ENCODE results near the gene LEPROT.
"Not testable (repeated sequence)": the region's sequence is repeated elsewhere in the genome, so short reads cannot be mapped to it uniquely, and the experiment has no call there.

Gene LEPROT, protein sequence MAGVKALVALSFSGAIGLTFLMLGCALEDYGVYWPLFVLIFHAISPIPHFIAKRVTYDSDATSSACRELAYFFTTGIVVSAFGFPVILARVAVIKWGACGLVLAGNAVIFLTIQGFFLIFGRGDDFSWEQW

GRCh38 chr1:65420590-65421350 lies at the start of gene LEPROT, which contains the start of gene LEPR:
Gene LEPROT (plus strand): TSS chr1:65420668. CDS start chr1:65420725, 57 bp downstream.
Gene LEPR (plus strand): TSS chr1:65420668. CDS start chr1:65565566, 144,898 bp downstream.
- peak; percentile 86 for DNase-seq

DNA sequence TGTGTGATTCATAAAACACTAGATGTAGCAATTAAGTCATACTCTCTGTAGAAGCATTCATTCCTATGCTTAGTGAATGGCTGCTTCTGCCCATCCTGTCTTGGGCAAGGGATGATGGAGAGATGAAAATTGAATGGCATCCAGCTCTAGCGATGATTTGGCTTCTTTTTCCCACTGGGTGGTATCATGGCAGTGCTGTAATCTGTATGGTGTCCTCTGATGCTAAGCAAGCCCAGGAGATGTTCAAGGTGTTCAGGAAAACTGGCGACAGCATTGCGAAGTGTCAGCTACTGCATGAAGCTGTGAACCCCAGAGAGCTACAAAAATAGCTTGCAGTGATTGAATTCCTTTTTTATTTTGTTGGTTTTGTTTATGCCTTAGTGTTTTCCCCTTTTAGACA lies 48.9 kb upstream of the LEPROT start:
- no peak for DNase-seq

GRCh38 chr1:65372557-65372956 lies 47.9 kb upstream of the LEPROT start:
- DNase-seq = peak; percentile 46

GRCh38 chr1:65377496-65378246 lies 42.8 kb upstream of the LEPROT start:
- no peak for DNase-seq

GRCh38 chr1:65378247-65378946 lies 42.1 kb upstream of the LEPROT start:
- peak; percentile 30 for DNase-seq

GRCh38 chr1:65384426-65384825 lies 36.0 kb upstream of the LEPROT start:
- DNase-seq = not testable (repeated sequence)

GRCh38 chr1:65386439-65386838 lies 34.0 kb upstream of the LEPROT start:
- DNase-seq = no peak

DNA sequence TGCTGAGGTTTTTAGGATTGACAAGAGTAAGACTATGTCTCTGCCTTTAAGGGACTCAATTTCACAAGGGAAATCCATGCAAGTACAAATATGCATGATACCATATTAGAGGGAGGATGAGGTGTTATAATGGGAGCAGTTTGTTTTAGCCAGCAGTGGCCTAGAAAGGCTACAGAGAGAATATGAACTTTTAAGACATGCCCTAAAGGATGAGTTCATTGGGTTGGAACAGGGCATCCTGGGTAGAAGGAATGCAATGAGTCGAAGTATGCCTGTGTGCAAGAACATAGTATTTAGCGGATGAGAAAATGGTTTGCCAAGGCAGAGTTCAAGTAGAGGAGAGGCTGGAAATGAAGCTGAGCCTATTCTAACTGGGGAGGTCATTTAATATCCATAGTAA lies 32.6 kb upstream of the LEPROT start:
- DNase-seq = no peak

- no peak for DNase-seq
These were observed 31.4 kb upstream of the LEPROT start for GRCh38 chr1:65388908-65389695.

GRCh38 chr1:65392497-65392896 lies 28.0 kb upstream of the LEPROT start:
- no peak for DNase-seq

- DNase-seq = no peak
These were observed 27.1 kb upstream of the LEPROT start for GRCh38 chr1:65393347-65393746.

DNA sequence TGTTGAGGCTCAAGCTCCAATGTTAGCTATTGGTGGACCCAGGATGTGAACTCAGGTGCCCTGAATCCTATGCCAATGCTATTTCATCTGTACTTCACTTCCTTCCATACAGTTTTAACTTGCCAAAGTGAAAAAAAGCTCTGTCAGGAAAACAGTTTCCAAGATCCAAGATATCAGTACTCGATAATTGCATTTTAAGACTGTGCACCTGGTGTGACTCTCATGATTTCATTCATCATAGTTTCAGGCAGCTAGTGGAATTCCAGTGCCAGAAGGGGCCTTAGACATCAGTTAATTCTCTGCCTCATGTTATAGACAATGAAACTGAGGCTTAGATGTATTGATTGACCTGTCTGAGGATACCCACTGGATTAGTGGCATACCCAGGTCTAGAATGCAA lies 26.5 kb upstream of the LEPROT start:
- no peak for DNase-seq

DNA sequence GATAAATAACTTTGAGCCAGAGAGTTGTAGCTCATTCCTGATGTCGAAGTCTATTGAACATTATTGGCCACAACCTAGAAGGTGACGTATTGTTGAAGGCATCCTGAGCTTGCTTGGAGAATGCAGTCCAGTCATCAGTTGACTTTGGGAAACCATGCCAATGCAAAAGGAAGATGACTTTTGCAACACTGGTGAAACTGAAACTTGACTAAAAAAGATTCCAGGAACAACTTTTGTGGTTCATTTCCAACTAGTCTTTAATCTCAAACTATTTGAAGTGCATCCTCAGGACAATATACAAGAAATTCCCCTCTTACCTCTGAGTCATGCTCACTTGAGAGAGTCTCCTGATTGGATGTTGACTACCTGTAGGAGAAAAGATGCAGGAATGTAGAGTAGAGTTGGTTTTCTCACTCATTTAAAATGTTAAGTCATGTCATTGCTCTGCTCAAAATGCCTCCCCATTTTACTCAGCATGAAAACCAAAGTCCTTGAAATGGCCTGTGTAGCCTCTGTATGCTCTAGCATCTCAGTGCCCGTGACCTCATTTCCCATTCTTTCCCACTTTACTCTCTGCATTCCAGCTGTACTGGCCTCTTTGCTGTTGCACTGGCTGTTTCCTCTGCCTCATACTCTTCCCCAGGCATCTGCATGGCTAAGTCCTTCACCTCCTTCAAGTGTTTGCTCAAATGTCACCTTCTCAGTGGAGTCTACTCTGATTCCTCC lies 24.4 kb upstream of the LEPROT start:
- DNase-seq = no peak

DNA sequence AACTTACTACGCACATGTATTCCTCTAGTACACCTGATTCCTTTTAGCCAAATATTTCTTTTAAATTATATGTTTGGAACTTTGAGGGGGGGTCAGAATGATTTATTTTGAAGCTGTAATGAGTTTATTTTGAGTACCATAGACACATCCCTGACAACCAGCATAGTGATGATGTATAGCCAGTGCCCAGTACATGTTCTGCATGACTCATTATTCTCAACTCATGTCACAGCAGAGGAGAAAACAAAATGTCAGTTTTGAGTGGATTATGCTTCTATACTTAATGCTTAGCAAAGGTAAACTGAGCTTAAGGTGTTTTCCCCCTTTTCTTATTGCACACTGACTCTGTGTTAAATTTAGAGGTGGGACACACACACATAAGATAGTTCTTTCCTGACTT lies 22.4 kb upstream of the LEPROT start:
- no peak for DNase-seq

DNA sequence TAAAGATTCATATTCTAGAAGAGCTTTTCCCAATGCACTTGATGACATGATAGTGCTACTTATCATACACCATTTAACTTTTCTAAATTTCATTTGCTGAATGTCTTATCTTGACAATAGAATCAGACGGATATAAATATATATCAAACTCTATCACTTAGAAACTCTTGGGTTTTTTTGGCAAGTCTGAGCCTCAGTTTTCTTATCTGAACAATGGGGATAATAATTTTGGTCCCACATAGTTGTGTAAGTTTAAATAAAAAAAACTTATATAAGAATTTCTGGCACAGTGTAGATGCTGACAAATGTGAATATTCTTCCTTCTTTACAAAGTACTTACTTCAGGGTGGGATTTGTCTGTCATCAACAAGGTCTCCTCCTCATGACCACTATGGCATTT lies 21.5 kb upstream of the LEPROT start:
- no peak for DNase-seq

DNA sequence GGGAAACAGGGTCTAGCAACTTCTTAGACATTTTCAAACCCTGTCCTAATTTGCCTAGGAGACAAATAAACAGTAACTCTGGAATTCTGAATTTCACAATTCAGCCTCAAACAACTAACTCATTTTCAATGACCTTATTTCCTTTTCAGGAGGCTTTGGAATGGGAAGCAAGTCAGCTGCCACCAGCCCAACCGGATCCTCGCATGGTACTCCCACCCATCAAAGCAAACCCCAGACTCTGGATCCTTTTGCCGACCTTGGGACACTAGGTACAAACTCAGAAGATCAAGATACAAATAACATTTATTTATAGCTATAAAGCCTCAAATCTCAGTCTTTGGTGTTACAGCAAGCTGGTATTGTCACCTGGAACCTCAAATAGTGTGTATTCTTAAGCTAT lies 18.9 kb upstream of the LEPROT start:
- DNase-seq = no peak

GRCh38 chr1:65404941-65405340 lies 15.5 kb upstream of the LEPROT start:
- DNase-seq = no peak

DNA sequence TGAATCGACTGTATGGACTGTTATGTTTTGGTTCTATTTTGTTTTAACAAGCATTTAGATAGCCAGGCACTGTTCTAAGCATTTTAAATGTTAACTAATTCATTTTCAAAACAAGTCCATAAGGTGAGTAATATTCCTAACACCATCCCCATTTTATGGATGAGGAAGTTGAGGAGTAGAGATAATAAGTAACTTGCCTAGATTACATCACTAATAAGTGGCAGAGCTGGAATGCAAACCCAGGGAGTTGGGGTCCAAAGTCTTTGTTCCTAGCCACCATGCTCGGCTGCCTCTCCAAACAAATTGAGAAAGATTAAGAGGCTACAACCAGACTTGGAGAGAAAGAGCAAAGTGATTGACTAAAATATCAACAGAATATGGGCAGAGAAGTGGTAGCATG lies 12.6 kb upstream of the LEPROT start:
- DNase-seq = no peak

- DNase-seq = no peak
These were observed 11.2 kb upstream of the LEPROT start for GRCh38 chr1:65409314-65409713.

- DNase-seq = no peak
These were observed 10.6 kb upstream of the LEPROT start for GRCh38 chr1:65409816-65410326.

- peak; percentile 91 for DNase-seq
These were observed 8.0 kb upstream of the LEPROT start for GRCh38 chr1:65412256-65412983.

Data from OCI-M1 (cell line).